Neuronal stem cell (in vitro differentiated cells): Measurements from ENCODE around the gene COQ10A.

Experiments used
- DNase-seq: peaks from one replicate; pipeline ENCODE4 v3.0.0-alpha.2; 2013; ENCODE audit warnings: low spot score
- H2AFZ ChIP-seq: one replicate; pipeline ENCODE4 v1.6.1; 2013; ENCODE audit warnings: mild to moderate bottlenecking, low read length, inconsistent platforms
- H2AK5ac ChIP-seq: 2 replicates; pipeline ENCODE4 v1.6.1; 2013; ENCODE audit warnings: low read depth, mild to moderate bottlenecking, inconsistent platforms, low read length, moderate library complexity, mixed read lengths
- H2BK120ac ChIP-seq: 2 replicates; pipeline ENCODE4 v1.6.1; 2013; ENCODE audit warnings: low read depth, mild to moderate bottlenecking, inconsistent platforms, low read length, moderate library complexity, mixed read lengths
- H2BK12ac ChIP-seq: one replicate; pipeline ENCODE4 v1.6.1; 2013; ENCODE audit warnings: low read length, inconsistent platforms
- H2BK15ac ChIP-seq: 2 replicates; pipeline ENCODE4 v1.6.1; 2013; ENCODE audit warnings: mild to moderate bottlenecking, low read length, inconsistent platforms, mixed read lengths
- H2BK5ac ChIP-seq: one replicate; pipeline ENCODE4 v1.6.1; 2013; ENCODE audit warnings: inconsistent platforms, mild to moderate bottlenecking, low read length, moderate library complexity
- H3K14ac ChIP-seq: one replicate; pipeline ENCODE4 v1.6.1; 2013; ENCODE audit warnings: low read length, inconsistent platforms
- H3K18ac ChIP-seq: 2 replicates; pipeline ENCODE4 v1.6.1; 2013; ENCODE audit warnings: low read length, inconsistent platforms
- H3K23ac ChIP-seq: 2 replicates; pipeline ENCODE4 v1.6.1; 2013; ENCODE audit warnings: low read depth, mild to moderate bottlenecking, mixed read lengths, low read length, inconsistent platforms; ENCODE audit not compliant: poor library complexity
- H3K27ac ChIP-seq: replicated peaks from 3 replicates; pipeline ENCODE4 v1.5.1; 2013; ENCODE audit warnings: low read length, inconsistent platforms
- H3K27me3 ChIP-seq, 3 experiments: 2 replicates each; pipeline ENCODE4 v1.6.1; 2013; ENCODE audit warnings: low read length in 3 of 3, mild to moderate bottlenecking in 2 of 3, inconsistent platforms in 1 of 3, low read depth in 1 of 3, mixed read lengths in 1 of 3, moderate library complexity in 1 of 3; ENCODE audit not compliant: control insufficient read depth in 3 of 3, insufficient read depth in 3 of 3
- H3K36me3 ChIP-seq, 2 donors: replicated peaks in 1 of 2; 2 replicates each; pipeline ENCODE4 v1.6.1; 2013; ENCODE audit warnings: low read length in 2 of 2; ENCODE audit not compliant: control insufficient read depth in 2 of 2, insufficient read depth in 2 of 2
- H3K4ac ChIP-seq: 2 replicates; pipeline ENCODE4 v1.6.1; 2013; ENCODE audit warnings: inconsistent platforms, mild to moderate bottlenecking, low read length, moderate library complexity
- H3K4me1 ChIP-seq, 2 donors: 1 replicate in 1 of 2; 2 replicates in 1 of 2; pipeline ENCODE4 v1.6.1; 2013; ENCODE audit warnings: low read length in 2 of 2, low read depth in 1 of 2; ENCODE audit not compliant: control insufficient read depth in 2 of 2, insufficient read depth in 1 of 2
- H3K4me2 ChIP-seq: one replicate; pipeline ENCODE4 v1.6.1; 2013; ENCODE audit warnings: mild to moderate bottlenecking, low read length, inconsistent platforms; ENCODE audit not compliant: insufficient read depth, poor library complexity, severe bottlenecking
- H3K4me3 ChIP-seq, 2 donors: 2 replicates each; pipeline ENCODE4 v1.5.1; 2013; ENCODE audit warnings: low read length in 2 of 2, mild to moderate bottlenecking in 2 of 2, inconsistent platforms in 1 of 2, moderate library complexity in 1 of 2
- H3K79me1 ChIP-seq: one replicate; pipeline ENCODE4 v1.6.1; 2013; ENCODE audit warnings: low read depth, mild to moderate bottlenecking, inconsistent platforms, low read length, moderate library complexity
- H3K9ac ChIP-seq: one replicate; pipeline ENCODE4 v1.6.1; 2013; ENCODE audit warnings: mild to moderate bottlenecking, low read depth, low read length, inconsistent platforms; ENCODE audit not compliant: poor library complexity
- H3K9me3 ChIP-seq, 2 donors: replicated peaks in 1 of 2; 2 replicates each; pipeline versions ENCODE3 to v1.6.1; 2013; ENCODE audit warnings: low read length in 2 of 2, mild to moderate bottlenecking in 2 of 2, inconsistent platforms in 1 of 2, low read depth in 1 of 2, mixed read lengths in 1 of 2, moderate library complexity in 1 of 2; ENCODE audit not compliant: control insufficient read depth in 2 of 2, insufficient read depth in 1 of 2
- H4K8ac ChIP-seq: one replicate; pipeline ENCODE4 v1.6.1; 2013; ENCODE audit warnings: low read depth, mild to moderate bottlenecking, inconsistent platforms, low read length, moderate library complexity
- H4K91ac ChIP-seq: one replicate; pipeline ENCODE4 v1.6.1; 2013; ENCODE audit warnings: low read length, low read depth, mild to moderate bottlenecking, inconsistent platforms; ENCODE audit not compliant: poor library complexity
- WGBS, 2 donors: extraction: QIAGEN DNeasy Blood & Tissue Kit; methylation state at CpG; one replicate each; pipeline ENCODE4 v1.1.7; 2013; ENCODE audit warnings: missing lambda C conversion rate in 2 of 2, mixed read lengths in 1 of 2; ENCODE audit not compliant: insufficient read length in 2 of 2, insufficient replicate concordance in 1 of 2; ENCODE audit errors: extremely low coverage in 2 of 2; 5-methylcytosine and 5-hydroxymethylcytosine counted together

COQ10A gene

GRCh38 chr12:56278905-56279304 is 12.2 kb downstream of the COQ10A start:
- no peak overlapping the region for H2BK5ac ChIP-seq
- no peak overlapping the region for H3K4me3 ChIP-seq
- no peaks in the 10 kb centered on the region for H3K4me1 ChIP-seq
- no peak overlapping the region for H2BK15ac ChIP-seq
- H2BK12ac ChIP-seq, result no peak overlapping the region
- H3K18ac ChIP-seq, result no peak overlapping the region
- H3K4ac ChIP-seq, result no peak overlapping the region
- no peaks in the 10 kb centered on the region for H3K79me1 ChIP-seq
- no peak overlapping the region for H4K91ac ChIP-seq
- DNase-seq, result no peak
- no peak overlapping the region for H3K23ac ChIP-seq
- H3K9me3 ChIP-seq, result no peaks in the 10 kb centered on the region
- H2BK120ac ChIP-seq, result no peak overlapping the region
- no peaks in the 10 kb centered on the region for H3K27me3 ChIP-seq
- H3K9ac ChIP-seq, result no peak overlapping the region
- H4K8ac ChIP-seq, result no peak overlapping the region
- no peak overlapping the region for H3K14ac ChIP-seq
- H3K27ac ChIP-seq, result no peak overlapping the region
- peaks cover 39 to 92% of the 10 kb centered on the region in 2 donors for H3K36me3 ChIP-seq
- H3K4me2 ChIP-seq, result no peak overlapping the region
- H2AK5ac ChIP-seq, result no peak overlapping the region
- no CpG with 5 or more reads among the region's 3 CpGs for WGBS, 2 donors
- no peak overlapping the region for H2AFZ ChIP-seq

- H2BK120ac ChIP-seq, result no peak overlapping the region
- H3K27ac ChIP-seq, result no peak overlapping the region
- H2BK5ac ChIP-seq, result no peak overlapping the region
- no peak overlapping the region for H4K8ac ChIP-seq
- no peak for DNase-seq
- H3K36me3 ChIP-seq, result peaks cover 33 to 85% of the 10 kb centered on the region in 2 donors
- no peak overlapping the region for H3K4me2 ChIP-seq
- no peak overlapping the region for H3K14ac ChIP-seq
- H3K4ac ChIP-seq, result no peak overlapping the region
- H3K9me3 ChIP-seq, result no peaks in the 10 kb centered on the region
- no peak overlapping the region for H2BK15ac ChIP-seq
- H3K4me3 ChIP-seq, result no peak overlapping the region
- no peaks in the 10 kb centered on the region for H3K79me1 ChIP-seq
- no peak overlapping the region for H3K9ac ChIP-seq
- H3K18ac ChIP-seq, result no peak overlapping the region
- no peak overlapping the region for H3K23ac ChIP-seq
- H3K4me1 ChIP-seq, result no peaks in the 10 kb centered on the region
- no peak overlapping the region for H4K91ac ChIP-seq
- no peak overlapping the region for H2AK5ac ChIP-seq
- no peak overlapping the region for H2BK12ac ChIP-seq
- no peak overlapping the region for H2AFZ ChIP-seq
- no peaks in the 10 kb centered on the region for H3K27me3 ChIP-seq
Measured at GRCh38 chr12:56280849-56281248, 14.1 kb downstream of the COQ10A start.

- H3K27ac ChIP-seq, result no peak overlapping the region
- H2BK15ac ChIP-seq, result no peak overlapping the region
- no peak overlapping the region for H2BK12ac ChIP-seq
- no peak overlapping the region for H2BK5ac ChIP-seq
- H3K9me3 ChIP-seq, result no peaks in the 10 kb centered on the region
- no peaks in the 10 kb centered on the region for H3K4me1 ChIP-seq
- DNase-seq, result no peak
- no peak overlapping the region for H3K23ac ChIP-seq
- H2AFZ ChIP-seq, result no peak overlapping the region
- no peak overlapping the region for H2BK120ac ChIP-seq
- no peak overlapping the region for H4K8ac ChIP-seq
- H3K27me3 ChIP-seq, result no peaks in the 10 kb centered on the region
- peaks cover 31 to 87% of the 10 kb centered on the region in 2 donors for H3K36me3 ChIP-seq
- H3K9ac ChIP-seq, result no peak overlapping the region
- H3K14ac ChIP-seq, result no peak overlapping the region
- H4K91ac ChIP-seq, result no peak overlapping the region
- H3K4me3 ChIP-seq, result no peak overlapping the region
- no peak overlapping the region for H2AK5ac ChIP-seq
- H3K18ac ChIP-seq, result no peak overlapping the region
- H3K79me1 ChIP-seq, result no peaks in the 10 kb centered on the region
- no CpG with 5 or more reads among the region's 6 CpGs for WGBS, 2 donors
- no peak overlapping the region for H3K4me2 ChIP-seq
- no peak overlapping the region for H3K4ac ChIP-seq
Measured at GRCh38 chr12:56282030-56282429, 15.3 kb downstream of the COQ10A start.

GRCh38 chr12:56282579-56282978 is 15.8 kb downstream of the COQ10A start:
- no peaks in the 10 kb centered on the region for H3K79me1 ChIP-seq
- no CpG with 5 or more reads among the region's 2 CpGs for WGBS, 2 donors

More at GRCh38 chr12:56282579-56282978, 15.8 kb downstream of the COQ10A start:
- Histone ChIP-seq H2AFZ (no peak overlapping the region), H3K9ac (no peak overlapping the region), H2BK12ac (no peak overlapping the region), H3K18ac (no peak overlapping the region), H3K9me3 (no peaks in the 10 kb centered on the region), H3K23ac (no peak overlapping the region), H3K4ac (no peak overlapping the region), H3K36me3 (peaks cover 31 to 86% of the 10 kb centered on the region in 2 donors), H3K4me1 (no peaks in the 10 kb centered on the region), H2BK120ac (no peak overlapping the region), H4K91ac (no peak overlapping the region), H3K27ac (no peak overlapping the region), H3K14ac (no peak overlapping the region), H3K27me3 (no peaks in the 10 kb centered on the region), H3K4me3 (no peak overlapping the region), H2BK15ac (no peak overlapping the region), H3K4me2 (no peak overlapping the region), H2AK5ac (no peak overlapping the region), H2BK5ac (no peak overlapping the region), H4K8ac (no peak overlapping the region)
- DNase-seq, result no peak
